ENCODE data around the gene UHRF2. TPM values are rescaled to one million over a fixed set of nuclear protein-coding genes. Genes with fewer than 3 reads are reported as not detected.
A peak's percentile ranks its signal among the peaks of the same experiment; 100 is the strongest.

UHRF2 gene
- total RNA-seq, 4 donors from 2014 or later: 35.5 to 53.7 (median 45.9) TPM

DNA sequence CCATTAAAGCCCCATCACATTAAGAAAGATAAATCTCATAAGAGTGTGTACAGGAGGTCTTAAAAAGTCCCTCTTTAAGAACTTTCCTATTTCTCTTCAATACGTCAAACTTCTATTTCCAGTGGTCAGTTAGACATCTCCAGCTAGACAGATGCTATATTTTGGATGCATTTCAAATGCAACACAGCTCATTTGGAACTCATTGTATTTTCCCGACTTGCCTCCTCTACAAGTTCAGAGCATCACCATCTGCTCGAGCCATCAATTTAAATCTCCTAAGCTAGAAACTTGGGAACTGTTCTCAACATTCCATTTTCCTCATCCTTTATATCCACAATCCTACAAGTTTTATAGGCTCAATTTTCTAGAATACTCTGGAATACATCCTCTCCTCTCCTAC, 3.2 kb upstream of the UHRF2 start:
- intact Hi-C loops (cut with DNase I; ENCODE audit: low total_unique reads): no loop called here
- no peak for DNase-seq (ENCODE audit: low spot score in 2 of 2)
- WGBS, 2 donors: 64 to 71% methylated on average over 3 of the region's 3 CpGs
- TF ChIP-seq POLR2A (IDR thresholded peaks at IDR 0.05): no peak
- TF ChIP-seq, protein P1, sequence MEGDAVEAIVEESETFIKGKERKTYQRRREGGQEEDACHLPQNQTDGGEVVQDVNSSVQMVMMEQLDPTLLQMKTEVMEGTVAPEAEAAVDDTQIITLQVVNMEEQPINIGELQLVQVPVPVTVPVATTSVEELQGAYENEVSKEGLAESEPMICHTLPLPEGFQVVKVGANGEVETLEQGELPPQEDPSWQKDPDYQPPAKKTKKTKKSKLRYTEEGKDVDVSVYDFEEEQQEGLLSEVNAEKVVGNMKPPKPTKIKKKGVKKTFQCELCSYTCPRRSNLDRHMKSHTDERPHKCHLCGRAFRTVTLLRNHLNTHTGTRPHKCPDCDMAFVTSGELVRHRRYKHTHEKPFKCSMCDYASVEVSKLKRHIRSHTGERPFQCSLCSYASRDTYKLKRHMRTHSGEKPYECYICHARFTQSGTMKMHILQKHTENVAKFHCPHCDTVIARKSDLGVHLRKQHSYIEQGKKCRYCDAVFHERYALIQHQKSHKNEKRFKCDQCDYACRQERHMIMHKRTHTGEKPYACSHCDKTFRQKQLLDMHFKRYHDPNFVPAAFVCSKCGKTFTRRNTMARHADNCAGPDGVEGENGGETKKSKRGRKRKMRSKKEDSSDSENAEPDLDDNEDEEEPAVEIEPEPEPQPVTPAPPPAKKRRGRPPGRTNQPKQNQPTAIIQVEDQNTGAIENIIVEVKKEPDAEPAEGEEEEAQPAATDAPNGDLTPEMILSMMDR (IDR thresholded peaks at IDR 0.05): no peak
- no peak overlapping the region for H3K4me3 ChIP-seq (ENCODE audit: low read depth, poor library complexity, severe bottlenecking)

DNA sequence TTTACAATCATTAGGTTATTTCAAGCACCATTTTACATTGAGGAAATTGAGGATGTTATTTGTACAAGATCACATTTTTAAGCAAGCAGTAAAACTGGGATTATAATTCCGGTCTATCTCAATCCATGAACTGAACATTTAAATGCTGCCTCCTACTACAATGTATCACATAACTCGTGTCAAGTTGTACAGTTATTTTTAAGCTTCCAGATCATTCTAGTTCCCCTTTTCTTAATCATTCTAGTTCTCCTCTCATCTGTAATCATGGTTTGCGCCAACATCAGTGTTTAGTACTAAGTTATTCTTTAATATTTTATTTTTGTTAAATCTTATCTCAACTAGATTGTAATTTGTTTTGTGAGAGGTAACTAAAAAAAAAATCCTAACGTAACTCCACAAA, 2.4 kb upstream of the UHRF2 start:
- no peak overlapping the region for H3K4me3 ChIP-seq (ENCODE audit: low read depth, poor library complexity, severe bottlenecking)
- DNase-seq (ENCODE audit: low spot score in 2 of 2): no peak
- 88 to 89% methylated on average over 4 of the region's 4 CpGs for WGBS, 2 donors
- intact Hi-C loops (cut with DNase I; ENCODE audit: low total_unique reads): no loop called here
- TF ChIP-seq, protein P1 (IDR thresholded peaks at IDR 0.05): no peak
- TF ChIP-seq POLR2A (IDR thresholded peaks at IDR 0.05): no peak

DNA sequence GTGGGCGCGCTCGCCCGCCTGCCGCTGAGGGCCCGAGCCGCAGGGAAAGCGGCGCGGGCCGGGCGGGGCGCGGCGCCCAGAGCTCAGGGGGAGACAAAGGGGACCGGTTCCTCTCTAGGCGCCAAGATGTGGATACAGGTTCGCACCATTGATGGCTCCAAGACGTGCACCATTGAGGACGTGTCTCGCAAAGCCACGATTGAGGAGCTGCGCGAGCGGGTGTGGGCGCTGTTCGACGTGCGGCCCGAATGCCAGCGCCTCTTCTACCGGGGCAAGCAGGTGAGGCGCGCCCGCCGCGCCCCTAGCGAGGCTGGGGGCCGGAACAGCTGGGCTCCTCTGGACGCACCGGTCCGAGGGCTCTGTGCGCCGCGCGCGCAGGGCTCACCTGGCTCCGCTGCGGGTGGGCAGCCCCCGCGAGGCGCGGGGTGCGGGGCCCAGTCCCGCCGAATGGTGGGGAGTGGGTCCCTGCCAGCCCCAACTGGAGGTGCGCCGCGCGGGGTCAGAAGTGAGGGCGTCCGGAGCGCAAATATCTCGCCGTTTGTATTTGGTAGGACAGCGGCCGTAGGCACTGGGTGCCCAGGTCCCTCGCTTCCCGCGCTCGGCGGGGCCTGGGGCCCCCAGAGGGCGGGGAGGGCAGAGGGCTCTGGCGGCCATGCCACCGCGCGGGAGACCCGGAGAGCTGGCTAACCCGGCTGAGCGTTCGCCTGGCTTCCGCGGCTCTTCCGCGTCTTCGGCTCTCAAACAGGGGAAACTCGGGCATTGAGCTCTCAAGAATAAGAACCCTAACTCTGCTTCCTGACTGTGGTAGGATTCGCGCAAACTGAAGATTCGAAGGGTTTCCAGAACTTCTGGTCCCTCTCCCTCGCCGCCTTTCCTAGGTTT, 607 bp downstream of the UHRF2 start:
- WGBS, 2 donors: 0% methylated on average over 13 to 58 of the region's 92 CpGs
- peak overlapping the region; percentile 93 for H3K4me3 ChIP-seq (ENCODE audit: low read depth, poor library complexity, severe bottlenecking)
- intact Hi-C loops (cut with DNase I; ENCODE audit: low total_unique reads): no loop called here
- peak; percentile 25 to 91 for DNase-seq (ENCODE audit: low spot score in 2 of 2)
- TF ChIP-seq POLR2A (IDR thresholded peaks at IDR 0.05): no peak
- TF ChIP-seq, protein P1 (IDR thresholded peaks at IDR 0.05): no peak

DNA sequence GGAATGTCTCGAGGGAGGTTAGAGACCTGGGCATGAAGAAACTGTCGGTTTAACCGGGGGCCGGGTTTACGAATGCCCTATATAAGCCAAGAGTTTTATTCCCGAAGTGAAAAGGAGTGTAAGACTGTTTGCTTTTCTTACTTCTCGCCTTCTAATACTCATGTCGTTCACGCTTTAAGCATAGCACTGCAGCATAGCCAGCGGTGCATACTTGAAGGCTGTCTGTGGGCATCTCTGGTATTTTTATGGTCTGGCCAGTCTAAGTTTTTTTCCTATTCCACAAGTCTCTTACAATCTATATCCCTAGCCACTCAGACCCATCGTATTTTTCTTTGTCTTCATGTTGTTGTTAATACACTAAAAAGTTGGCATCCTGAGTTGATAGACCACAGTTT, 1.2 kb downstream of the UHRF2 start:
- TF ChIP-seq POLR2A (IDR thresholded peaks at IDR 0.05): no peak
- TF ChIP-seq, protein P1 (IDR thresholded peaks at IDR 0.05): no peak
- intact Hi-C loops (cut with DNase I; ENCODE audit: low total_unique reads): no loop called here
- H3K4me3 ChIP-seq (ENCODE audit: low read depth, poor library complexity, severe bottlenecking): peak overlapping the region; percentile 93
- 0% methylated on average over 11 of the region's 11 CpGs for WGBS, 2 donors
- no peak for DNase-seq (ENCODE audit: low spot score in 2 of 2)

DNA sequence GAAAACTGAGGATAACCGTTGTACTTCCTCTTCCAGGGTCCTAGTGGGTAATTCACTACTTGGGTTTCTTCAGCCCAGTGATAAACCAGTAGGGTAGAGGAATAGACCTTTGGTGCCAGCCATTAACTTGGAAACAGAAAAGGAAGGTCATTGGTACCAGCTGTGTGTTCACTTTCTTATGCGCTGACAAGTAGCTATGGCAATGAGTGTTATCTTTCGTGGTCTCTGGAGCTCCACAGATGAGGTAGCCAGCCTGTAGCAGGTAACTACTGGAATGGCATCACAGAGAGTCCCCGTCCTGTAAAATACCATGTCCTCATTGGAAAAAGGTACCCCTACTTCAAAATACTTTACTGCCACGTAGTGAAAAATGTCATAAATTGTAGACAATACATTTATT, 2.3 kb downstream of the UHRF2 start:
- no peak overlapping the region for H3K4me3 ChIP-seq (ENCODE audit: low read depth, poor library complexity, severe bottlenecking)
- WGBS, 2 donors: 49 to 56% methylated on average over 5 of the region's 5 CpGs
- intact Hi-C loops (cut with DNase I; ENCODE audit: low total_unique reads): no loop called here
- TF ChIP-seq POLR2A (IDR thresholded peaks at IDR 0.05): no peak
- TF ChIP-seq, protein P1 (IDR thresholded peaks at IDR 0.05): no peak
- no peak for DNase-seq (ENCODE audit: low spot score in 2 of 2)
